ENCODE results near the gene C1QA.

Gene C1QA

DNA sequence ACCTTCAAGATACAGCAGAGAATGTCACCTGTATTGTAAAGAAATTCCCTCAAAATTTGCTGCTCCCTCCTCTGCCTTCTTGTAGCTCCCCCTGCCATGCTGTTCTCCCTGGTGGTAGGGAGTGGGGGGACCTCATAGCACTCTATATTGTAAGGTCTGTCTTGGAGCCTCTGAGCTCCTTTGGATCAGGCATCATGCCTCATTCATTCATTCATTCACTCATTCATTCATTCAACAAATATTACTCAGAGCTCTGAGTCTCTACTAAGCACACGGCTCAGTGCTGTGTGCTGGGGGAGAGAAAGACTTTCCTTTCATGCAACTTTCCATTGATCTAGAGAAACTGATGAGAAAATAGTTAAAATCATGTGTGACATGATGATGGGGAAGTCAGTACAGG is 47.1 kb downstream of the C1QA start:
- TF ChIP-seq EZH2 (optimal IDR thresholded peaks at IDR 0.05; ENCODE audit: low read depth, low read length) (no peak), EZH2phosphoT487 (IDR thresholded peaks at IDR 0.05; ENCODE audit: low read length) (no peak), CTCF (IDR thresholded peaks at IDR 0.05; ENCODE audit: low read length) (no peak)

DNA sequence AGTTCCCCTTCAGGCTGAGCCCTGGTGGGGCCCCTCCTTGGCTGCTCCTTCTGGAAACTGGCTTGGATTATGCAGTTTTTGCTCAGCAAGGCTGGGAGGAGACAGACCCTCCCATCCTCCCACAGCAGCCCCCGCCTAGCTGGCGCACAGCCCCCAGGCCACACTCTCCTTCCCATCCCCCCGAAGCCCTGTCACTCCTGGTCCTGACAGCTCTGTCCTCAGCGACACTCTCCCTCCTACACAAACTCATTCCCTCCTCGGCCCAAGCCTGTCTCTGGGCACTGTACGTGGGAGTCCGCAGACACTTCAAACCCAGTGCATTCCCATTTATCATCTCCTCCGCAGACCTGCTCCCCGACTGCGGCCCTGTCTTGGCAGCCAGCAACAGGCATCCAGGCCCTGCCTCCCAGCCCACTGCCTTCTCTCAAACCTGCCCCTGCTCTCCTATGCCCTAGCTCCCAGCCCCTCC is 49.2 kb downstream of the C1QA start:
- H3K9ac ChIP-seq (ENCODE audit: low read length) = no peak overlapping the region
- no peaks in the 10 kb centered on the region for H3K4me1 ChIP-seq (ENCODE audit: low read length)
- no peak overlapping the region for H3K4me3 ChIP-seq (ENCODE audit: low read length)
- H3K9me3 ChIP-seq (replicated peaks; ENCODE audit: insufficient read depth, low read length) = no peaks in the 10 kb centered on the region
- H4K20me1 ChIP-seq (ENCODE audit: insufficient read depth, low read length) = no peaks in the 10 kb centered on the region
- H3K9me2 ChIP-seq (replicated peaks; ENCODE audit: insufficient read depth, low read length) = no peaks in the 10 kb centered on the region
- DNase-seq = no peak
- no peaks in the 10 kb centered on the region for H3F3A ChIP-seq (ENCODE audit: insufficient read depth, low read length)
- no peaks in the 10 kb centered on the region for H3K79me2 ChIP-seq (ENCODE audit: low read length)
- no peak for TF ChIP-seq CTCF (IDR thresholded peaks at IDR 0.05; ENCODE audit: low read length)
- TF ChIP-seq EZH2phosphoT487 (IDR thresholded peaks at IDR 0.05; ENCODE audit: low read length) = no peak
- TF ChIP-seq EZH2 (optimal IDR thresholded peaks at IDR 0.05; ENCODE audit: low read depth, low read length) = no peak
- peaks cover 97% of the 10 kb centered on the region for H3K27me3 ChIP-seq (replicated peaks; ENCODE audit: insufficient read depth, low read length)
- no peak overlapping the region for H3K4me2 ChIP-seq (ENCODE audit: low read depth, low read length)
- H2AFZ ChIP-seq (ENCODE audit: low read length) = no peak overlapping the region
- H3K36me3 ChIP-seq (replicated peaks; ENCODE audit: insufficient read depth, low read length) = no peaks in the 10 kb centered on the region
- H3K27ac ChIP-seq (ENCODE audit: low read length) = no peak overlapping the region

More for the DNA sequence above, 47.1 kb downstream of the C1QA start:
- Histone ChIP-seq H3K79me2 (ENCODE audit: low read length) (no peaks in the 10 kb centered on the region), H3K9ac (ENCODE audit: low read length) (no peak overlapping the region), H3K27ac (ENCODE audit: low read length) (no peak overlapping the region), H3K27me3 (replicated peaks; ENCODE audit: insufficient read depth, low read length) (peaks cover 92% of the 10 kb centered on the region), H3K36me3 (replicated peaks; ENCODE audit: insufficient read depth, low read length) (no peaks in the 10 kb centered on the region), H3K4me1 (ENCODE audit: low read length) (no peaks in the 10 kb centered on the region), H3K9me3 (replicated peaks; ENCODE audit: insufficient read depth, low read length) (no peaks in the 10 kb centered on the region), H4K20me1 (ENCODE audit: insufficient read depth, low read length) (no peaks in the 10 kb centered on the region), H3K4me3 (ENCODE audit: low read length) (no peak overlapping the region), H2AFZ (ENCODE audit: low read length) (no peak overlapping the region), H3K4me2 (ENCODE audit: low read depth, low read length) (no peak overlapping the region), H3K9me2 (replicated peaks; ENCODE audit: insufficient read depth, low read length) (no peaks in the 10 kb centered on the region), H3F3A (ENCODE audit: insufficient read depth, low read length) (no peaks in the 10 kb centered on the region)
- no peak for DNase-seq

DNA sequence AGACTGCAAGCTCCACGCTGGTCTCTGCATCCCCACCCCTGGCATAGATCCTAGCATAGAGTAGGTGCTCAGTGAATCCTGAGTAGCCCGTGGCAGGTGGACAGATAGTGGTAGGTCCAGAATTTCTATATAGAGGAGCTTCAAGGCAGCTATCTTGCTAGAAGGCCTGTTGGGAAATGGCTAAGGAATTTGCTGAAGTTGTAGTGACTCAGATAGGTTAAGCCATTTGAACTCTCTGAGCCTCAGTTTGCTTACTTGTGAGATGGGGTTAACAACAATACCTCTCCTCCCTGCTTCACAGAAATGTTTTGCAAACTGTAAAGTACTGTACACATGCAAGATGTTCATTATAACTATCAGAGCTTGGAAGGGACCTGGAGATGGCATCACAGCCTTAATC is 50.8 kb downstream of the C1QA start:
- TF ChIP-seq CTCF (IDR thresholded peaks at IDR 0.05; ENCODE audit: low read length) (no peak), EZH2phosphoT487 (IDR thresholded peaks at IDR 0.05; ENCODE audit: low read length) (no peak), EZH2 (optimal IDR thresholded peaks at IDR 0.05; ENCODE audit: low read depth, low read length) (no peak)
- no peak overlapping the region for H3K4me3 ChIP-seq (ENCODE audit: low read length)
- H3K4me1 ChIP-seq (ENCODE audit: low read length) = no peaks in the 10 kb centered on the region
- H4K20me1 ChIP-seq (ENCODE audit: insufficient read depth, low read length) = no peaks in the 10 kb centered on the region
- peaks cover 96% of the 10 kb centered on the region for H3K27me3 ChIP-seq (replicated peaks; ENCODE audit: insufficient read depth, low read length)
- H3K79me2 ChIP-seq (ENCODE audit: low read length) = no peaks in the 10 kb centered on the region
- H3K36me3 ChIP-seq (replicated peaks; ENCODE audit: insufficient read depth, low read length) = no peaks in the 10 kb centered on the region
- no peak overlapping the region for H2AFZ ChIP-seq (ENCODE audit: low read length)
- DNase-seq = no peak
- H3K4me2 ChIP-seq (ENCODE audit: low read depth, low read length) = no peak overlapping the region
- no peak overlapping the region for H3K9ac ChIP-seq (ENCODE audit: low read length)
- H3K9me3 ChIP-seq (replicated peaks; ENCODE audit: insufficient read depth, low read length) = no peaks in the 10 kb centered on the region
- H3K27ac ChIP-seq (ENCODE audit: low read length) = no peak overlapping the region
- no peaks in the 10 kb centered on the region for H3F3A ChIP-seq (ENCODE audit: insufficient read depth, low read length)
- H3K9me2 ChIP-seq (replicated peaks; ENCODE audit: insufficient read depth, low read length) = no peaks in the 10 kb centered on the region

Data from MM.1S (cell line).